Skeletal muscle satellite cell (primary cell): ENCODE results near the gene RPN2. TPM values are rescaled to one million over a fixed set of nuclear protein-coding genes. Genes with fewer than 3 reads are reported as not detected.
"Not testable (repeated sequence)": the region's sequence is repeated elsewhere in the genome, so short reads cannot be mapped to it uniquely, and the experiment has no call there.

Experiments used
- H3K27me3 ChIP-seq: 2 replicates; pipeline ENCODE4 v1.7.0; 2013; ENCODE audit warnings: low read length; ENCODE audit not compliant: control insufficient read depth, insufficient read depth
- H3K36me3 ChIP-seq: 2 replicates; pipeline ENCODE4 v1.7.0; 2013; ENCODE audit warnings: mild to moderate bottlenecking, control low read depth, low read length; ENCODE audit not compliant: insufficient read depth
- H3K4me1 ChIP-seq: 2 replicates; pipeline ENCODE4 v1.7.0; 2013; ENCODE audit warnings: low read length; ENCODE audit not compliant: control insufficient read depth, insufficient read depth
- H3K4me2 ChIP-seq: 2 replicates; pipeline ENCODE4 v1.7.0; 2013; ENCODE audit warnings: mild to moderate bottlenecking, low read length
- H3K4me3 ChIP-seq: 2 replicates; pipeline ENCODE4 v1.7.0; 2013; ENCODE audit warnings: low read length
- H3K9ac ChIP-seq: 2 replicates; pipeline ENCODE4 v1.7.0; 2013; ENCODE audit warnings: mild to moderate bottlenecking, low read depth, low read length, moderate library complexity
- H3K9me3 ChIP-seq: replicated peaks from 2 replicates; pipeline ENCODE4 v1.7.0; 2013; ENCODE audit warnings: mild to moderate bottlenecking, control low read depth, low read length
- total RNA-seq: library from RNA; depleted of rRNA; stranded (reverse); fragments of >200 nt; gene quantifications from 2 replicates; pipeline ENCODE4 v1.2.3, GENCODE V29; 2012; rRNA removed

The RPN2 gene
- 169 and 193 TPM in 2 replicates for total RNA-seq

- H3K27me3 ChIP-seq = no peaks in the 10 kb centered on the region
- peaks cover 8% of the 10 kb centered on the region for H3K36me3 ChIP-seq
- H3K9ac ChIP-seq = peak within 1 kb of the TSS; percentile 99
- H3K4me3 ChIP-seq = peak within 1 kb of the TSS; percentile 93
- H3K4me1 ChIP-seq = peaks cover 11% of the 10 kb centered on the region
- peak within 1 kb of the TSS; percentile 90 for H3K4me2 ChIP-seq
- H3K9me3 ChIP-seq = no peaks in the 10 kb centered on the region
These were observed at the start of gene RPN2, which contains the start of gene MROH8 for GRCh38 chr20:37178839-37179682. Gene RPN2 (plus strand): TSS chr20:37179330. CDS start chr20:37179357, 27 bp downstream. Gene MROH8 (minus strand): TSS chr20:37179548.

- peaks cover 16% of the 10 kb centered on the region for H3K27me3 ChIP-seq
- no peak overlapping the region for H3K4me3 ChIP-seq
- no peaks in the 10 kb centered on the region for H3K9me3 ChIP-seq
- H3K36me3 ChIP-seq = no peaks in the 10 kb centered on the region
- no peaks in the 10 kb centered on the region for H3K4me1 ChIP-seq
- no peak overlapping the region for H3K9ac ChIP-seq
- no peak overlapping the region for H3K4me2 ChIP-seq
These were observed 47.6 kb upstream of the RPN2 start for GRCh38 chr20:37131486-37131885.

DNA sequence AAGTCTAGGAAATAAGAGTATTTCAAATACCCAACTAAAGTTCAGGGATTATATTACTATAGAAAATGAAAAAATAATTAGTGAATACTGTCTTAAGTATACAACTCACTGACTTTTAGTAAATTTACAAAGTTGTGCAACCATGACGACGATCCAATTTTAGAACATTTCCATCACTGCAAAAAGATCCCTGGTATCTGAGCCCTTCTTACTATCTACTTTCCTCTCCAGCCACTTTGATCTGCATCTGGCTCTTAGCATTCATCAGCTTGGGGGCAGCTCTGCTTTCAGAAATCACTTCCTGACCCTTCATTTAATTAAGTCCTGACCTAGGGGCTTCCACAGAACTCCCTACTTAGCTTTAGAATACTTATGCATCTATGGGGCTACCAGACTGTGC is 45.2 kb upstream of the RPN2 start:
- peaks cover 16% of the 10 kb centered on the region for H3K27me3 ChIP-seq
- no peaks in the 10 kb centered on the region for H3K4me1 ChIP-seq
- H3K4me3 ChIP-seq = no peak overlapping the region
- no peak overlapping the region for H3K4me2 ChIP-seq
- no peak overlapping the region for H3K9ac ChIP-seq
- H3K9me3 ChIP-seq = no peaks in the 10 kb centered on the region
- no peaks in the 10 kb centered on the region for H3K36me3 ChIP-seq

- no peaks in the 10 kb centered on the region for H3K36me3 ChIP-seq
- H3K4me3 ChIP-seq = no peak overlapping the region
- H3K9ac ChIP-seq = no peak overlapping the region
- H3K9me3 ChIP-seq = no peaks in the 10 kb centered on the region
- no peaks in the 10 kb centered on the region for H3K4me1 ChIP-seq
- peaks cover 9% of the 10 kb centered on the region for H3K27me3 ChIP-seq
- H3K4me2 ChIP-seq = no peak overlapping the region
These were observed 41.6 kb upstream of the RPN2 start for GRCh38 chr20:37137547-37137946.

GRCh38 chr20:37142708-37143107 is 36.4 kb upstream of the RPN2 start:
- Histone ChIP-seq H3K4me1 (no peaks in the 10 kb centered on the region), H3K4me2 (no peak overlapping the region), H3K9ac (no peak overlapping the region), H3K27me3 (no peaks in the 10 kb centered on the region), H3K36me3 (no peaks in the 10 kb centered on the region), H3K9me3 (no peaks in the 10 kb centered on the region), H3K4me3 (no peak overlapping the region)

GRCh38 chr20:37144856-37145404 is 34.2 kb upstream of the RPN2 start:
- H3K36me3 ChIP-seq = no peaks in the 10 kb centered on the region
- no peak overlapping the region for H3K9ac ChIP-seq
- H3K27me3 ChIP-seq = no peaks in the 10 kb centered on the region
- no peak overlapping the region for H3K4me2 ChIP-seq
- no peaks in the 10 kb centered on the region for H3K4me1 ChIP-seq
- no peaks in the 10 kb centered on the region for H3K9me3 ChIP-seq
- no peak overlapping the region for H3K4me3 ChIP-seq

GRCh38 chr20:37147250-37147649 is 31.9 kb upstream of the RPN2 start:
- Histone ChIP-seq H3K9ac (no peak overlapping the region), H3K4me1 (no peaks in the 10 kb centered on the region), H3K4me2 (no peak overlapping the region), H3K36me3 (no peaks in the 10 kb centered on the region), H3K9me3 (no peaks in the 10 kb centered on the region), H3K4me3 (no peak overlapping the region), H3K27me3 (no peaks in the 10 kb centered on the region)

DNA sequence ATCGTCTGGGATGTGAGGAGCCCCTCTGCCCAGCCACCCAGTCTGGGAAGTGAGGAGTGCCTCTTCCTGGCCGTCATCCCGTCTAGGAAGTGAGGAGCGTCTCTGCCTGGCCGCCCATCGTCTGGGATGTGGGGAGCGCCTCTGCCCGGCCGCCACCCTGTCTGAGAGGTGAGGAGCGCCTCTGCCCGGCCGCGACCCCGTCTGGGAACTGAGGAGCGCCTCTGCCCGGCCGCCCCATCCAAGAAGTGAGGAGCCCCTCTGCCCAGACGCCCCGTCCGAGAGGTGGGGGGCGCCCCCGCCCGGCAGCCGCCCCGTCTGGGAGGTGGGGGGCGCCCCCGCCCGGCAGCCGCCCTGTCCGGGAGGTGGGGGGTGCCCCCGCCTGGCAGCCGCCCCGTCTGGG is 28.3 kb upstream of the RPN2 start:
- not testable (repeated sequence) for H3K4me1 ChIP-seq, H3K4me3 ChIP-seq, H3K4me2 ChIP-seq, H3K9me3 ChIP-seq, H3K9ac ChIP-seq, H3K36me3 ChIP-seq, H3K27me3 ChIP-seq

DNA sequence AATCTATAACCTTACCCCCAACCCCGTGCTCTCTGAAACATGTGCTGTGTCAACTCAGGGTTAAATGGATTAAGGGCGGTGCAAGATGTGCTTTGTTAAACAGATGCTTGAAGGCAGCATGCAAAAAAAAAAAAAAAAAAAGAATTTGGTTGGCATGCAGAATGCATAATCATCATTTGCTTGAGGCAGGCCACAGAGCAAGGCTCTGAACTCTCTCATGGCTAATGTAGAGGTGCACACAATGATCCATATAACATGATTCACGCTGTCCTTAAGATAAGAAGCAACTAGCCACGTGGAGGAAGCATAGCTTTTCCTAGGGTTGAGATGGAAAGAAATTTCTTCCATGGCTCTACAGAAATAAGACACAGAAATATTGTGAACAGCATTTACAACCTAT is 27.6 kb upstream of the RPN2 start:
- Histone ChIP-seq H3K27me3 (no peaks in the 10 kb centered on the region), H3K9ac (no peak overlapping the region), H3K4me3 (no peak overlapping the region), H3K36me3 (no peaks in the 10 kb centered on the region), H3K9me3 (no peaks in the 10 kb centered on the region), H3K4me1 (no peaks in the 10 kb centered on the region), H3K4me2 (no peak overlapping the region)

DNA sequence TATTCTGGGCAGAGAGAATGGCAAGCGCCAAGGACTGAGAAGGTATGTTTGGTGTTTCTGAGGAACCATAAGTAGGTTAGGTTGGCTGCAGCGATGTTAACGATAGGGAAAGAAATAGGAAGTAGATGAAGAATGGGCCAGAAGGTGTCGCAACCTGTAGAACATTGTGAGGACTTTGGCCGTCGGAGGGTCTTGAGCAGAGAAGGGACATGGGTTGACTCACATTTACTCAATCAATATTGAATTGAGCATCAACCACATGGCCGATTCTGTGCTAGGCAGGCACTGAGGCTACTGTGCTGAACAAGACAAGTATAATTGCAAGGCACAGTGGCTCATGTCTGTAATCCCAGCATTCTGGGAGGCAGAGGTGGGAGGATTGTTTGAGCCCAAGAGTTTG is 26.8 kb upstream of the RPN2 start:
- no peak overlapping the region for H3K4me2 ChIP-seq
- H3K9me3 ChIP-seq = no peaks in the 10 kb centered on the region
- no peaks in the 10 kb centered on the region for H3K36me3 ChIP-seq
- no peaks in the 10 kb centered on the region for H3K27me3 ChIP-seq
- no peak overlapping the region for H3K4me3 ChIP-seq
- no peaks in the 10 kb centered on the region for H3K4me1 ChIP-seq
- H3K9ac ChIP-seq = no peak overlapping the region

- no peaks in the 10 kb centered on the region for H3K4me1 ChIP-seq
- no peak overlapping the region for H3K9ac ChIP-seq
- H3K4me2 ChIP-seq = no peak overlapping the region
- H3K36me3 ChIP-seq = no peaks in the 10 kb centered on the region
- H3K4me3 ChIP-seq = no peak overlapping the region
- no peaks in the 10 kb centered on the region for H3K27me3 ChIP-seq
- no peaks in the 10 kb centered on the region for H3K9me3 ChIP-seq
These were observed 24.3 kb upstream of the RPN2 start for GRCh38 chr20:37154684-37155298.
